Esophagus squamous epithelium (tissue), 4 donors: ENCODE measurements around the gene RXFP4.

ENCODE experiments used
- POLR2A ChIP-seq, 4 donors: fragments of 450-650 bp; IDR thresholded peaks; one replicate each; pipeline ENCODE4 v1.6.1; 2017; ENCODE audit warnings: antibody characterized with exemption in 4 of 4, mild to moderate bottlenecking in 4 of 4, moderate library complexity in 3 of 4
- TF ChIP-seq, protein P1 (sequence below), 6 experiments: fragments of 450-650 bp in 4 of 6; fragments of 200-600 bp in 2 of 6; sonication (generic) in 2 of 6; IDR thresholded peaks; one replicate each; pipeline ENCODE4 v1.5.1; 2016 to 2019; ENCODE audit warnings: antibody characterized with exemption in 6 of 6, mild to moderate bottlenecking in 4 of 6, moderate library complexity in 4 of 6

DNA sequence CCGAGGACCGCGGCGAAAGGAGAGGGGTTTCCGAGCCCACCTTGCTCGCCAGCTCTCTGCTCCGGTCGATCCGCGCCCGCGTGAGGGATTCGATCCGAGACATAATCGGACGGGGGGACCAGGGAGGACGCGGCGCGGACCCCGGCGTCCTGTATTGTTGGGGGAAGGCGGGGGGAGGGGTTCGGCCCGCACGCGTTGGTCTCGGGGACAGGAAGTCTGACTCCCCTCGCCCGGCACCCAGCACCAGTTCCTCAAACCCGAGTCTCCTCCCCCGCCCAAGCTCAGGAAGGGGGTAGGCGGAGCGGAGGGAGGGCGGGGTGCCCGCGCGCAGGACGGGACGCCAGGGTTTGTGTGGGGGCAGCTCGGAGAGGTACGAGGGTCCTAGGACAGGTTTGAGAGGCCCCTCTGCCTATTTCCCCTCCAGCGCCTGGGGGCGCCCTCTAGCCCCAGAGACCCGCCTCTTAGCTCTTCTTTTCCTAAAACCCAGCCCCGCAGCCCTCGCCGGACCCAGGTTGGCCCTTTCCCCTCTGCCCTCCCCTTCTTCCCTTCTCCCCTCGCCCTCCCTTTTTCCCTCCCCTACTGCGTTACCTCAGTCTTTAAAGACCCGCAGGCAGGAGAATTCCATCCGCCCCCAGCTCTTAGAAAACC is 37.0 kb downstream of the RXFP4 start, which contains the start of gene ARHGEF2:
- TF ChIP-seq, protein P1, sequence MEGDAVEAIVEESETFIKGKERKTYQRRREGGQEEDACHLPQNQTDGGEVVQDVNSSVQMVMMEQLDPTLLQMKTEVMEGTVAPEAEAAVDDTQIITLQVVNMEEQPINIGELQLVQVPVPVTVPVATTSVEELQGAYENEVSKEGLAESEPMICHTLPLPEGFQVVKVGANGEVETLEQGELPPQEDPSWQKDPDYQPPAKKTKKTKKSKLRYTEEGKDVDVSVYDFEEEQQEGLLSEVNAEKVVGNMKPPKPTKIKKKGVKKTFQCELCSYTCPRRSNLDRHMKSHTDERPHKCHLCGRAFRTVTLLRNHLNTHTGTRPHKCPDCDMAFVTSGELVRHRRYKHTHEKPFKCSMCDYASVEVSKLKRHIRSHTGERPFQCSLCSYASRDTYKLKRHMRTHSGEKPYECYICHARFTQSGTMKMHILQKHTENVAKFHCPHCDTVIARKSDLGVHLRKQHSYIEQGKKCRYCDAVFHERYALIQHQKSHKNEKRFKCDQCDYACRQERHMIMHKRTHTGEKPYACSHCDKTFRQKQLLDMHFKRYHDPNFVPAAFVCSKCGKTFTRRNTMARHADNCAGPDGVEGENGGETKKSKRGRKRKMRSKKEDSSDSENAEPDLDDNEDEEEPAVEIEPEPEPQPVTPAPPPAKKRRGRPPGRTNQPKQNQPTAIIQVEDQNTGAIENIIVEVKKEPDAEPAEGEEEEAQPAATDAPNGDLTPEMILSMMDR (IDR thresholded peaks at IDR 0.05) = no peak
- peak in 2 of 4 donors; percentile 46 to 82 for TF ChIP-seq POLR2A (IDR thresholded peaks at IDR 0.05)
